Measurements from ENCODE around the gene ANO10.
"Not testable (repeated sequence)": the region's sequence is repeated elsewhere in the genome, so short reads cannot be mapped to it uniquely, and the experiment has no call there.

Gene ANO10

DNA sequence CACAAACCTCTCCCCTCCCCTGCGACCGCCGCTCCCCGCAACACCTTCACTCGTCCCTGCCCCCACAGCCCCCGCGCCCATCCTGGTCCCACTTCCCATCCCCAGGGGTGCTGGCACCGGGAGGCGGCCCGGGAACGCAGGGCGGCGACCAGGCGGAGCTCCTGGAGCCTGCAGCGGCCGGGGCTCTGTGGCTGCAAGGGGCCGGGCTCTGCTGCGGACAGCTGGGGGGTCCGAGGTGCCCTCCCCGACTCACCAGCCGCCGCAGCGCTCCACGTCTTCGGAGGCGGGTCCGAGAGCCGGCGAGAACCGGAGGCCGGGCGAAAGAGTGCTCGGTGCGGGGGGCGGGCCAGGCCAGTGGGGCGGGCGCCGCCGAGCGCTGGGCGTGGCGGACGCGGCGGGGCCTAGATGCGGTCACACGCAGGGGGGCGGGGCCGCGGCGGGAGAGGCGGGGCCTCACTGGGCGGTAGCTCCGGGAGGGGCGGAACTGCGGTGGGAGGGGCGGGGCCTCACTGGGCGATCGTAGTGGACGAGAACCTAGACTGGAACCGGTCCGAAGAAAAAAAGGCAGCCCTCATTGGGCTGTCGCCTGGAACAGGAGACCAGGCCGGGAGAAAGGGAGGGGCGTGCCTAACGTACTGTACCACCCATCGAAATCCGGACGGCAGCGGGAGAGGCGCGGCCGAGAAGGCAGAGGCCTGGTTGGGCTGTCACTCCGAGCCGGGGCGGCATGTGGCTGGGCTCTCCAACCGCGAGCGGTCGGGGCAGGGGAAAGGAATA is at the start of gene ANO10:
Gene ANO10, minus strand, starts transcription at position 356 of the 777 bp plus-strand sequence. CDS start 16,159 bp downstream, outside the sequence.
- peak; percentile 93 for DNase-seq

DNA sequence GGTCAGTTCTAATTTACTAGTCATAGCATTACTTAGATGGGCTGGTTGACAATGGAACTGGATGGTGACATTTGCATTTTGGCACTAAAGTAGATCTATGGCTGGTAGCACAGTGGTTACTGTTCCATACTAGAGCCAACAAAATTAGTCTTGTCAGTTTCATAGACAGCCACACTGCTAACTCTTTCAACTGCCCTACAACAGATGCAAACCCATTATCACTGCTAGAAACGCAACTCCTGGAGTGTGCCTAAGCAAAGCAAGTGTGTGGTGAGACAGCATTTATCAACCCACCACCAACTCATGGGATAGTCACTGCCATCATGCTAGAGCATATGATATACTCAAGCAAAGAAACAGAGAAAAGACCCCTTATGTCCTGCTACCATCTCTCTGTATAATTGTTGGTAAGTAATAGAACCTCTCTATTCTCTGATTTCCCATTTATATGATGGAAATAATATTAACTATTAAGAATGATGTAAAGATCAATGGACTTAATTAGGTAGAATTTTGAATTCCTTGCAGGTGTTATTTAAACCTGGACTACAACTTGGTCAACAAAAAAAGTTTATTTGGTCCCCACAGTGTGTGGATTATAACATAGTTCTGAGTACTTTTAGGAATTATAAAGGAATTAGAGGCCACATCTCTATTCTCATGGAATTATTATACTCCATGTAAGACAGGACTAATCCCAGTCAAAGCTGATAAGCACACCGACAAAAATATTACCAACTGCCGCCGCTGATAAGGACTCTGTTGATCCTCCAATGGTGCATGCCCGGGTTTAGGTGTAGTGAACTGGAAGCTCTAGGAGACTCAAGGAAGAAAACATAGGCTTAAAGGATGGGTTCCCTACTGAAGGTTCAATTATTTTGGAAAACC is 49.1 kb upstream of the ANO10 start:
- DNase-seq, result no peak

- not testable (repeated sequence) for DNase-seq
Measured at GRCh38 chr3:43665011-43665410, 43.2 kb upstream of the ANO10 start.

GRCh38 chr3:43661376-43661775 is 39.6 kb upstream of the ANO10 start:
- DNase-seq, result not testable (repeated sequence)

DNA sequence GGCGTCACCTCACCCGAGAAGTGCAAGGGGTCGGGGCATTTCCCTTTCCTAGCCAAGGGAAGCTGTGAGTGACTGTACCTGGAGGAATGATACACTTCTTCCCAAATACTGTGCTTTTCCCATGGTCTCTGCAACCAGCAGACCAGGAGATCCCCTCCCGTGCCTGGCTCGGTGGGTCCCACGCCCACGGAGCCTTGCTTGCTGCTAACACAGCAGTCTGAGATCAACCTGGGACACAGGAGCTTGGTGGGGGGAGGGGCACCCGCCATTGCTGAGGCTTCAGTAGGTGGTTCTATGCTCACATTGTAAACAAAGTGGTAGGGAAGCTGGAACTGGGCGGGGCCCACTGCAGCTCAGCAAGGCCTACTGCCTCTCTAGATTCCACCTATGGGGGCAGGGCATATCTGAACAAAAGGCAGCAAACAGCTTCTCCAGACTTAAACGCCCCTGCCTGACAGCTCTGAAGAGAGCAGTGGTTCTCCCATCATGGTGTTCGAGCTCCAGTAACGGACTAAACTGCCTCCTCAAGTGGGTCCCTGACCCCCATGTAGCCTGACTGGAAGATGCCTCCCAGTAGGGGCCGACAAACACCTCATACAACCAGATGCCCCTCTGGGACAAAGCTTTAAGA is 37.6 kb upstream of the ANO10 start:
- DNase-seq, result no peak

- not testable (repeated sequence) for DNase-seq
Measured at GRCh38 chr3:43656390-43656789, 34.6 kb upstream of the ANO10 start.

GRCh38 chr3:43650345-43650744 is 28.5 kb upstream of the ANO10 start:
- no peak for DNase-seq

GRCh38 chr3:43649365-43649968 is 27.7 kb upstream of the ANO10 start:
- DNase-seq, result no peak

GRCh38 chr3:43648957-43649356 is 27.1 kb upstream of the ANO10 start:
- no peak for DNase-seq

DNA sequence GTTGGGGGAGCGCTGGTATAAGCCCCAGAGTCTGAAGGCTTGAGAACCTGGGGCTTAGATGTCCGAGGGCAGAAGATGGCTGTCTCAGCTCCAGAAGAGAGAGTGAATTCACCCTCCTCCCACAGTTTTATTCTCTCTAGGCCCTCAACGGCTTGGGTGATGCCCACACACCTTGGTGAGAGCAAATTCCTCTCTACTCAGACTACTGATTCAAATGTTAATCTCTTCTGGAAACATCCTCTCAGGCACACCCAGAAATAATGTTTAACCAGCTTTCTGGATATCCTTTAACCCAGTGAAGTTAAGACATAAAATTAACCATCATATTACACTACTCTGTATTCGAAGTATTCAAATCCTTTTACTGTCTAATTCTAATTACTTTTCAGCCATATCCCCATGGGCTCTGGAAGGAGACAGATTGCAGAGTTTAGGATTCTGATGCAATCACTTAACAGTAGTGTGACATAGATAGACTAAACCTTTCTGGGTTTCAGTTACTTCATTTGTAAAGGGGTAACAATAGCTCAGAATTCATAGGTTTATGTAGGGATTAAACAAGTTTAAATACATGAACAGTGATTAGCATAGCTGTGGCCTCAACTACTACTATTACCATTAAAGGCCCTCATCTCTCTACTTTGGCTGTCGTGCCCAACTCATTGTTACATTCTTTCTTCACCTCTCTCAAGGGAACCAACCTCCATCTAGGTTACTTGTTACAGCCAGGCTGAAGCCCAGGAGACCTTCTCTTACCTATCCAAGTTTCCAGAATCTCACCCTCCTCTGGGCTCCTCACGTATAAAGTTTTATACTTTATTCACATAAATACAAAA is 25.7 kb upstream of the ANO10 start:
- no peak for DNase-seq

DNA sequence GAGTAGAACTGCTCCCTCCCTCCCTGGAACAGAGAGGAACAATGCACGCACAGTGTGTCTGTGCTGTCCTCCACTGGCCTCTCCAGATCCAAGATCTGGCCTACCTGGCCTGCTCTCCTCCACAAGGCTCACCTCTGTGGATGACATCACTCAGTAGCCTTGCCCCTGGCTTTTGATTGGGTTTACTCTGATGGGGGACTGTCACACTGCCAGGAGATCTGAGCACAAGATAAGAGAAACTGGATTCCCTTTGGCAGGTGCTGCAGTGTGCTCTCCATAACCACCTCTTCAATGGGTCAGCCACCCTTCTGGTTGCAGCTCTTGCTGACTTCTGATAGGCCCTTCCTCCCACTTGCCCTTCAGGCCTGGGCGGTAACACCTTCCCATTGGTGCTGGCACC is 22.6 kb upstream of the ANO10 start:
- no peak for DNase-seq

DNA sequence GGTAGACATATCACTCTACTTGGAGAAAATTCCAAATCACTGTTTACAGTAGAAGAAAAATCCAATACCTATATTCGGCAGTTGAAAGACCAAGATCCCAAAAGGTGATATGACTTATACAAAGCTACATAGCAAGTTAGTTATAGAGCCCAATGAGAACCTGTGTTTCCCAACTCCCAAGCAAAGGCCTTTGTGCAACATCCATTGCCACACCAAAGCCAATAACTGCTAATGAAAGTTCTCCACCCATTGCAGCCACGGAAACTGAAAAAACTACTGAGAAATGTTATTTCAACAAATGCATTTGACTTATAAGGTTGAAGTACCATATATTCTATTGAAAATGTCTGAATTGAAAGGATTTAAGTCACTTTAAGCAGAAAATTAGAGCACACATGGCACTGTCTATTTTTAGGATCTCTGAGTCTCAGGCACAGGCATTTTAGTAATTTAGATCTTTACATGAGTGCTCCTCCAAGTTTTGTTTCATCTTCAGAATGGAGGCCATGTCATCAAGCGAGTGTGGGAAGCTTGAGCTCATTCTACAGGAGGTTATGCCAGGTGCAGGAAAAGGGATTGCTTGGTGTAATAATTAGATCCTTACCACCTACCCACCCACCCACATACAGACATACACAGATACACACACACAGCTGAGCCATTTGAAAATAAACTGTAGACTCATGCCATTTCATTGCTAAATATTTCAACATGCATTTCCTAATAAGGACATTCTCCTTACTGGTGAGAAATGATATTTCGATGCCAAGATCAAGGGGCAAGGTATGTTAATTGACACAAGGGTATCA is 19.7 kb upstream of the ANO10 start:
- no peak for DNase-seq

DNA sequence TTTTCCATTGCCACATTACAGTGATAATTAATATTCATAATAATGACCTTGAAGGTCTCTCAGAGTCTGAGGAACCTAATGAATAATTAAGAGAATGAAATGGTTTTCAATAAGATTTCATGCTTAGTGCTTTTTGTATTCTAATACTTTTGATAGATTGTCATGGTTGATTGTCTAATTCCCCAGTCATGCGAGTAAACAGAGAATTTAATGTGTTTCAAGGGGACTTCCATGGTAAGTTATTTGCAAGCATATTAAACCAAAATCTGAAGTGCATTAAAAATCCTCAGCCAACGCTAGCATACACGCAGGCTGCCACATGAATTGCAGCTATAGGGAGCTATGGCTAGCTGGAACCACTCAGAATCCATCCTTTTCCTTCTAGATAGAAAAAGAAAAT is 18.9 kb upstream of the ANO10 start:
- no peak for DNase-seq

DNA sequence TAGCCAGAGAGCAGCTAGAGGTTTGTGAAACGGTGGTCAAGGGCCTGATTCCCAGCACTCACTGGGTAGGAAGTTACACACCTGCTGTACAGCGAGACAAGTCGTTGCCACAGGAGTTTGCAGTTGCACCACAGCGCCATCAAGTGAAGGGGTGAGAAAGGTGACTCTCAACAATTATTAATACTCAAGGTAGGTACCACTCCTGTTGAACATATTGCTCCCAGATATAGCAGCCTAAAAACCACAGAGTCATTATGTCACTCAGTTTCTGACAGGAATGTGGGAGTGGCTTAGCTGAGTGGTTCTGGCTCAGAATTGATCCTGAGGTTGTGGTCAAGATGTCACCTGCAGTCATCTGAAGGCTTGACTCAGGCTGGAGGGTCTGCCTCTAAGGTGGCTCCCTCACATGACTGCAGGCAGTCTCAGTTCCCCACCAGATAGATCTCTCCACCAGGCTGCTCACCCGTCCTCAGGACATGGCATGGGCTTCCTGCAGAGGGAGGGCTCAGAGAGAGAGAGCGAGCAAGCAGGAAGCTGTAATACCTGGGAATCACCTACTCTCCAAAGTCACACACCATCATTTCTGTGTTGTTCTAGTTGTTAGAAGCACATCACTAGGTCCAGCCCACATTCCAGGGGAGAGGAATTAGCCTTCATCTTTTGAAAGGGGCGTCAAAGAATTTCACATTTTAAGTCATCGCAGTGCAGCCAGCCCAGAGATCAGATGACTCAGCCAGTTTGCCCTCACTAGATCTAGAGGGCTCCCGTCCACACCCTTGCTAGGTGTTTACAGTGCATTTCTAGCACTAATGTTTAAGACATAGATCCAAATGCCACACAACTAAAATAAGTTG is 17.0 kb upstream of the ANO10 start:
- DNase-seq, result no peak

DNA sequence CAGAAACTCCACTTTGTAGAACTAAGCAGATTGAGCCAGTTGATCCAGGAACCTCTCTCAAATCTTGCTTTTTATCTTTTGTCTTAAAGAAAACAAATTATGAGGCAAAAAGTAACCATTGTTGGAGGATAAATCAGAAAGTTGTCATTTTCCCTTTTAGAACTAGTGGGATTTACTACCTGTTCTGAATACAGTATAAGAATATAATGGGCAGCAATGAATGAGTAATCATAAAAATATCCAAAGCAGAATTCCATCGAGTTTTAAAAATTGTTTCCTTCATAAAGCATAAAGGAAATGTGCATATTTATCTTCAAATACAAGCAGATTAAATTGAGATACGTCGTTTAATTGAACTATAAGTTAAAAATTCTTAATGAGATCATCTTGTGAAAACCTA is 15.9 kb upstream of the ANO10 start:
- DNase-seq, result no peak

DNA sequence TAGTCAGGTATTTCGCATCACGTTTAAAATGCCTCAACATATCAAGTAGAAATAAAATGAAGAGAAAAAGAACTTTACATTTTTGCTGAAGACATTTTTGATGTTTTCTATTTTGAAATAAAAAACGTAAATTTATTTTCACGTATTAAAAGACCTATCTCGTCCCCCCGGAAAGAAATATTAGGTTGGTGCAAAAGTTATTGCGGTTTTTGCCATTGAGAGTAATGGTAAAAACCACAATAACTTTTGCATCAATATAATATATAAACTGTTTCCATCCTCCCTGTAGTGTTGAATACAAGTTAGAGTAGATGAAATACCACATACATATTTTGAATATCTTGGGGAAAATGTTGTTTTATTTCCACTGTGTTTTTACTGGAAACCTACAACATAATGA is 11.2 kb upstream of the ANO10 start:
- DNase-seq, result no peak

- DNase-seq, result peak; percentile 70
Measured at GRCh38 chr3:43632269-43632733, 10.5 kb upstream of the ANO10 start.

- no peak for DNase-seq
Measured at GRCh38 chr3:43629741-43630140, 7.9 kb upstream of the ANO10 start.

DNA sequence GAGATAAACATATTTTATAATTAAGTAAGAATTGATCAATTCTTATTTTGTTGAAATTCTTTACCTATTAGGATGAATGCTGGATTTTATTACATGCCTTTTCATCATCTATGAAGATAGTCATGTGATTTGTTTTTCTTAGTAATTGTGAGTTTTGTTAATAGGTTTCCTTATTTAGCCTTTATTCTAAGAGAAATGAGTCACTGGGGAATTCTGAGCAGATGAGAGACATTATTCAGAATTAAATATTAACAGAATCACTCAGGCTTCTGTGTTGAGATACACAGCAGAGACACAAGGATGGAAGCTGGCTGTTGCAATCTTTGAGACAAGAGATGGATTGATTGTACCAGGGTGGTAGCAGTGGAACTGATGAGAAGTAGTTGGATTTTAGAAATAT is 7.4 kb upstream of the ANO10 start:
- DNase-seq, result no peak

DNA sequence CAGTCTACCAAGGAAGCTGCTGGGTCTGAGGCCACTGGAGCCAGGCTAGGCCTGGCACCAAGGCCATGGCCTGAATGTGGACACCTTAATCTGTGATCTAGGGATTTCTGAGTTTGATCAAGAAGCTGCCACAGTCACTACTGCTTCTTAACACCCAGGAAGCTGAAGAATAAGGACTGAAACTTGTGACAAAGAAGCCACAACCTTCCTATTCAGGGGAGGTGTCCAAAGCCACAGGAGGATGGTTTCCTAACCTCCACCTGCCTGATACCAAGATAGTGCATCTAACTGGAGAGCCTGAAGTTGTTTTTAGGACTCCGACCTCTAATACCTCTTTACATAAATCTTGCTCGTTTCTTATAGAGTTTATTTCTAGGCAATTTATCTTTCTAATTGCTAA is 5.5 kb upstream of the ANO10 start:
- DNase-seq, result no peak
